Measurements from ENCODE around the gene THAP6.

Gene THAP6

DNA sequence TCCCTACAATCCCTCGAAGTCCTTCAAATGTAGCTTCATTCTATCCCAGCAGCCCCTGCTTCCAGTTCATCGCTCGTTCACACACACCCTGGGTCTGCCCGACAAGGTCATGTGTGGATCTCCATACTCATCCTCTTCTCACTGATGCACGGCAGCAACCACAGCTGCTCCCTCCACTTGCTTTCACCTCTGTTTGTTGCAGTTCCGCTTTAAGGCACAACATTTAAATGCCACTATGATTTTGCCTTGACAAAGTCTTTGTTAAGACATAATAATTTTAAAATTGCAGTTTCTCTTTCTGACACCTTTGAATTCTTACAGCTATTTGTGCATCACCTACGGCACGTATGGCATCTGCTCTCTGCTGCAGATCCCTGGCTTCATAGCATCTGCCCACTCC, 43.4 kb downstream of the THAP6 start:
- no peak for DNase-seq (ENCODE audit: extremely low read depth, low read depth)
- no peak overlapping the region for H3K4me3 ChIP-seq (replicated peaks; ENCODE audit: low read depth, low read length)
- TF ChIP-seq, protein P1, sequence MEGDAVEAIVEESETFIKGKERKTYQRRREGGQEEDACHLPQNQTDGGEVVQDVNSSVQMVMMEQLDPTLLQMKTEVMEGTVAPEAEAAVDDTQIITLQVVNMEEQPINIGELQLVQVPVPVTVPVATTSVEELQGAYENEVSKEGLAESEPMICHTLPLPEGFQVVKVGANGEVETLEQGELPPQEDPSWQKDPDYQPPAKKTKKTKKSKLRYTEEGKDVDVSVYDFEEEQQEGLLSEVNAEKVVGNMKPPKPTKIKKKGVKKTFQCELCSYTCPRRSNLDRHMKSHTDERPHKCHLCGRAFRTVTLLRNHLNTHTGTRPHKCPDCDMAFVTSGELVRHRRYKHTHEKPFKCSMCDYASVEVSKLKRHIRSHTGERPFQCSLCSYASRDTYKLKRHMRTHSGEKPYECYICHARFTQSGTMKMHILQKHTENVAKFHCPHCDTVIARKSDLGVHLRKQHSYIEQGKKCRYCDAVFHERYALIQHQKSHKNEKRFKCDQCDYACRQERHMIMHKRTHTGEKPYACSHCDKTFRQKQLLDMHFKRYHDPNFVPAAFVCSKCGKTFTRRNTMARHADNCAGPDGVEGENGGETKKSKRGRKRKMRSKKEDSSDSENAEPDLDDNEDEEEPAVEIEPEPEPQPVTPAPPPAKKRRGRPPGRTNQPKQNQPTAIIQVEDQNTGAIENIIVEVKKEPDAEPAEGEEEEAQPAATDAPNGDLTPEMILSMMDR (IDR thresholded peaks at IDR 0.05; ENCODE audit: low read depth, low read length, missing control alignments), result no peak

- no peak overlapping the region for H3K4me3 ChIP-seq (replicated peaks; ENCODE audit: low read depth, low read length)
- no peak for DNase-seq (ENCODE audit: extremely low read depth, low read depth)
- TF ChIP-seq, protein P1 (IDR thresholded peaks at IDR 0.05; ENCODE audit: low read depth, low read length, missing control alignments), result no peak
These were observed 47.5 kb downstream of the THAP6 start for GRCh38 chr4:75561789-75562188.

GRCh38 chr4:75564023-75564422, 49.8 kb downstream of the THAP6 start:
- H3K4me3 ChIP-seq (replicated peaks; ENCODE audit: low read depth, low read length), result no peak overlapping the region
- DNase-seq (ENCODE audit: extremely low read depth, low read depth), result no peak
- TF ChIP-seq, protein P1 (IDR thresholded peaks at IDR 0.05; ENCODE audit: low read depth, low read length, missing control alignments), result no peak

- no peak overlapping the region for H3K4me3 ChIP-seq (replicated peaks; ENCODE audit: low read depth, low read length)
- TF ChIP-seq, protein P1 (IDR thresholded peaks at IDR 0.05; ENCODE audit: low read depth, low read length, missing control alignments), result no peak
These were observed 51.2 kb downstream of the THAP6 start for GRCh38 chr4:75565481-75565880.

DNA sequence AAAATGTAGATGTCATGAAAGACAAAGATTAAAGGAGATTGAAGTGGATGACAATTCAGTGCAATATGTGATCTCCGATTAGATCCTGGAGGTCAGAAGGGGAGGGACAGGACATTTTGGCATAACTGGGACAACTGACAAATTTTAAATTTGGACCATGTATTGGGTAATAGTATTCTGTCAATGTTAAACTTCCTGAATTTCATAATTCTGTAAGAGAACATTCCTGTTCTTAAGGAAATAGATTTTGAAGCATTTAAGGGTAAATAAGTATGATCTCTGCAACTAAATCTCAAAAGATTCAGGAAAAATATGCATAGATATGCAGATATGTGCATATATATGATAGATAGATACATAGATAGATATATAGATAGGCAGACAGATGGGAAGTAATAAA, 52.6 kb downstream of the THAP6 start:
- H3K4me3 ChIP-seq (replicated peaks; ENCODE audit: low read depth, low read length), result no peak overlapping the region
- DNase-seq (ENCODE audit: extremely low read depth, low read depth), result no peak
- TF ChIP-seq, protein P1 (IDR thresholded peaks at IDR 0.05; ENCODE audit: low read depth, low read length, missing control alignments), result no peak

More at GRCh38 chr4:75565481-75565880, 51.2 kb downstream of the THAP6 start:
- no peak for DNase-seq (ENCODE audit: extremely low read depth, low read depth)

DNA sequence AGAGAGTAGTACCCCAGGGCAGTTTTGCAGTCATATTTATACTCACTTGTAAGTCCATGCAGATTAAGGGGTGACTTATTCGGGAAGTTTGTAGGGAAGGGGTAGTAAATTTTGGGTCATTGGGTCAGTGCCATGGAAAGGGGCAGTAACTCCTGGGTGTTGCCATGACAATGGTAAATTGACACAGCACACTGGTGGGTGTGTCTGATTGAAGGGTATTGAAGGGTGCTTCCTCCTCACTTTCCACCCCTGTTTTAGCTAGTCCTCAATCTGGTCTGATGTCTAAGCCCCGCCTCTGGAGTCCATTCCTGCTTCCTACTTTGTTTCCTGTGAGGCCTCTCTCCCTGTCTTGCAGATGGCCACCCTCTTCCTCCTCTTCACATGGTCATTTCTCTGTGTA, 53.5 kb downstream of the THAP6 start:
- TF ChIP-seq, protein P1 (IDR thresholded peaks at IDR 0.05; ENCODE audit: low read depth, low read length, missing control alignments), result no peak
- no peak for DNase-seq (ENCODE audit: extremely low read depth, low read depth)
- no peak overlapping the region for H3K4me3 ChIP-seq (replicated peaks; ENCODE audit: low read depth, low read length)
